Measurements from ENCODE around the gene UBE2O.
A peak's percentile ranks its signal among the peaks of the same experiment; 100 is the strongest.

UBE2O gene

GRCh38 chr17:76490112-76490710 is 37.3 kb upstream of the UBE2O start:
- DNase-seq (ENCODE audit: low read depth), result no peak
- no peak overlapping the region for H3K4me3 ChIP-seq (ENCODE audit: low read depth, low read length)
- TF ChIP-seq MAX (IDR thresholded peaks at IDR 0.05; ENCODE audit: low read depth, low read length) (no peak), CTCF (IDR thresholded peaks at IDR 0.05; ENCODE audit: low read depth, low read length) (no peak), POLR2A (IDR thresholded peaks at IDR 0.05; ENCODE audit: extremely low read depth, insufficient read length) (no peak), MYC (IDR thresholded peaks at IDR 0.05; ENCODE audit: low read depth, low read length) (no peak)

- DNase-seq (ENCODE audit: low read depth), result no peak
- no peak overlapping the region for H3K4me3 ChIP-seq (ENCODE audit: low read depth, low read length)
- TF ChIP-seq MAX (IDR thresholded peaks at IDR 0.05; ENCODE audit: low read depth, low read length) (no peak), POLR2A (IDR thresholded peaks at IDR 0.05; ENCODE audit: extremely low read depth, insufficient read length) (no peak), MYC (IDR thresholded peaks at IDR 0.05; ENCODE audit: low read depth, low read length) (no peak), CTCF (IDR thresholded peaks at IDR 0.05; ENCODE audit: low read depth, low read length) (no peak)
Observed at GRCh38 chr17:76487451-76488192, 34.7 kb upstream of the UBE2O start.

- DNase-seq (ENCODE audit: low read depth), result no peak
- H3K4me3 ChIP-seq (ENCODE audit: low read depth, low read length), result no peak overlapping the region
- no peak for TF ChIP-seq MYC (IDR thresholded peaks at IDR 0.05; ENCODE audit: low read depth, low read length)
- TF ChIP-seq POLR2A (IDR thresholded peaks at IDR 0.05; ENCODE audit: extremely low read depth, insufficient read length), result no peak
- no peak for TF ChIP-seq MAX (IDR thresholded peaks at IDR 0.05; ENCODE audit: low read depth, low read length)
Observed at GRCh38 chr17:76485569-76485968, 32.6 kb upstream of the UBE2O start.

- no peak for DNase-seq (ENCODE audit: low read depth)
- TF ChIP-seq MYC (IDR thresholded peaks at IDR 0.05; ENCODE audit: low read depth, low read length) (no peak), MAX (IDR thresholded peaks at IDR 0.05; ENCODE audit: low read depth, low read length) (no peak), CTCF (IDR thresholded peaks at IDR 0.05; ENCODE audit: low read depth, low read length) (no peak), POLR2A (IDR thresholded peaks at IDR 0.05; ENCODE audit: extremely low read depth, insufficient read length) (no peak)
- H3K4me3 ChIP-seq (ENCODE audit: low read depth, low read length), result no peak overlapping the region
Observed at GRCh38 chr17:76484228-76484725, 31.3 kb upstream of the UBE2O start.

GRCh38 chr17:76481071-76481655 is 28.2 kb upstream of the UBE2O start:
- peak; percentile 42 for DNase-seq (ENCODE audit: low read depth)
- TF ChIP-seq CTCF (IDR thresholded peaks at IDR 0.05; ENCODE audit: low read depth, low read length), result no peak
- TF ChIP-seq MYC (IDR thresholded peaks at IDR 0.05; ENCODE audit: low read depth, low read length), result no peak
- TF ChIP-seq POLR2A (IDR thresholded peaks at IDR 0.05; ENCODE audit: extremely low read depth, insufficient read length), result no peak
- no peak for TF ChIP-seq MAX (IDR thresholded peaks at IDR 0.05; ENCODE audit: low read depth, low read length)
- H3K4me3 ChIP-seq (ENCODE audit: low read depth, low read length), result no peak overlapping the region

GRCh38 chr17:76480632-76481031 is 27.7 kb upstream of the UBE2O start:
- no peak overlapping the region for H3K4me3 ChIP-seq (ENCODE audit: low read depth, low read length)
- TF ChIP-seq MYC (IDR thresholded peaks at IDR 0.05; ENCODE audit: low read depth, low read length), result no peak
- no peak for TF ChIP-seq MAX (IDR thresholded peaks at IDR 0.05; ENCODE audit: low read depth, low read length)
- TF ChIP-seq CTCF (IDR thresholded peaks at IDR 0.05; ENCODE audit: low read depth, low read length), result no peak
- TF ChIP-seq POLR2A (IDR thresholded peaks at IDR 0.05; ENCODE audit: extremely low read depth, insufficient read length), result no peak
- peak; percentile 35 for DNase-seq (ENCODE audit: low read depth)
